Thyroid gland (tissue), 4 donors: ENCODE results near the gene ITPKB.

Experiments used
- POLR2A ChIP-seq, 2 donors: fragments of 450-650 bp; IDR thresholded peaks; one replicate each; pipeline ENCODE4 v1.6.1; 2017; ENCODE audit warnings: antibody characterized with exemption in 2 of 2, mild to moderate bottlenecking in 2 of 2, moderate library complexity in 1 of 2
- TF ChIP-seq, protein P1 (sequence below), 6 experiments: fragments of 200-600 bp in 3 of 6; fragments of 450-650 bp in 3 of 6; sonication (generic) in 3 of 6; IDR thresholded peaks; one replicate each; pipeline ENCODE4 v1.5.1; 2016 to 2019; ENCODE audit warnings: antibody characterized with exemption in 6 of 6, mild to moderate bottlenecking in 2 of 6, inconsistent platforms in 1 of 6, moderate library complexity in 1 of 6

DNA sequence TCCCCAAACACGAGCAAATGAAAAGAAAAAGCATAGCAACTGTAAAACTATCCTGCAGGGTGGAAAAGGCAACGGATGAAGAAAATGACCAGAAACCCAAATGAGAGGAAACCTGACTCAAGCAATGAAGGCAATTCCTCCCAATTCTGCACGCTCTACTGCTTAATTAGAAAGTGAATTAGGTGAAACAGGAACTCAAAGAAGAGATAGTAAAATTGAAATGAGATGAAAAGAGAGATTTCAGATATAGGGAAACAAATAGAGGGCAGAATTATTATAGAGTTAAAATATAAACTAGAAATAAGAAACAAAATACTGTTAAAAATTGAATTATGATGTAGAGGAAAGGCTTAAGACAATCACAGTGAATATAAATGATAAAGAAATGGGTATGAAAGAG is 27.5 kb upstream of the ITPKB start:
- TF ChIP-seq POLR2A (IDR thresholded peaks at IDR 0.05) = no peak
- TF ChIP-seq, protein P1, sequence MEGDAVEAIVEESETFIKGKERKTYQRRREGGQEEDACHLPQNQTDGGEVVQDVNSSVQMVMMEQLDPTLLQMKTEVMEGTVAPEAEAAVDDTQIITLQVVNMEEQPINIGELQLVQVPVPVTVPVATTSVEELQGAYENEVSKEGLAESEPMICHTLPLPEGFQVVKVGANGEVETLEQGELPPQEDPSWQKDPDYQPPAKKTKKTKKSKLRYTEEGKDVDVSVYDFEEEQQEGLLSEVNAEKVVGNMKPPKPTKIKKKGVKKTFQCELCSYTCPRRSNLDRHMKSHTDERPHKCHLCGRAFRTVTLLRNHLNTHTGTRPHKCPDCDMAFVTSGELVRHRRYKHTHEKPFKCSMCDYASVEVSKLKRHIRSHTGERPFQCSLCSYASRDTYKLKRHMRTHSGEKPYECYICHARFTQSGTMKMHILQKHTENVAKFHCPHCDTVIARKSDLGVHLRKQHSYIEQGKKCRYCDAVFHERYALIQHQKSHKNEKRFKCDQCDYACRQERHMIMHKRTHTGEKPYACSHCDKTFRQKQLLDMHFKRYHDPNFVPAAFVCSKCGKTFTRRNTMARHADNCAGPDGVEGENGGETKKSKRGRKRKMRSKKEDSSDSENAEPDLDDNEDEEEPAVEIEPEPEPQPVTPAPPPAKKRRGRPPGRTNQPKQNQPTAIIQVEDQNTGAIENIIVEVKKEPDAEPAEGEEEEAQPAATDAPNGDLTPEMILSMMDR (IDR thresholded peaks at IDR 0.05) = no peak
